Stimulated activated CD8-positive, alpha-beta memory T cell treated with anti-CD3 and anti-CD28 coated beads, Interleukin-7, amount 100 ng/mL, for 4 hours (primary cell): ENCODE data around the gene HES5.

Experiments used
- DNase-seq, 2 donors: peaks; one replicate each; pipeline ENCODE4 v3.0.0-alpha.2; 2020; ENCODE audit warnings: low read depth in 2 of 2

HES5 gene

GRCh38 chr1:2530513-2531361 is 674 bp upstream of the HES5 start:
- no peak for DNase-seq

GRCh38 chr1:2528966-2529783 is 888 bp downstream of the HES5 start:
- peak in 1 of 2 donors; percentile 50 for DNase-seq

GRCh38 chr1:2528611-2528965 is 1.5 kb downstream of the HES5 start:
- no peak for DNase-seq

GRCh38 chr1:2528016-2528415 is 2.0 kb downstream of the HES5 start:
- no peak for DNase-seq

- no peak for DNase-seq
These were observed 2.6 kb downstream of the HES5 start for GRCh38 chr1:2527556-2527860.

- DNase-seq, result peak in 1 of 2 donors; percentile 53
These were observed 3.1 kb downstream of the HES5 start for GRCh38 chr1:2526824-2527555.

GRCh38 chr1:2525920-2526823 is 3.9 kb downstream of the HES5 start, which contains the start of gene PANK4:
PANK4 (minus strand) TSS chr1:2526596; CDS start chr1:2526587, 9 bp downstream.
- DNase-seq, result peak; percentile 77 to 89

- no peak for DNase-seq
These were observed 4.5 kb downstream of the HES5 start for GRCh38 chr1:2525572-2525919.

- no peak for DNase-seq
These were observed 6.0 kb downstream of the HES5 start for GRCh38 chr1:2523891-2524609.

- no peak for DNase-seq
These were observed 6.7 kb downstream of the HES5 start for GRCh38 chr1:2523191-2523890.

- DNase-seq, result no peak
These were observed 7.8 kb downstream of the HES5 start for GRCh38 chr1:2522230-2522629.

GRCh38 chr1:2520806-2521205 is 9.3 kb downstream of the HES5 start:
- DNase-seq, result no peak

- no peak for DNase-seq
These were observed 9.9 kb downstream of the HES5 start for GRCh38 chr1:2520206-2520605.

- DNase-seq, result no peak
These were observed 10.3 kb downstream of the HES5 start for GRCh38 chr1:2519729-2520128.

GRCh38 chr1:2519029-2519685 is 10.9 kb downstream of the HES5 start:
- no peak for DNase-seq

- no peak for DNase-seq
These were observed 11.5 kb downstream of the HES5 start for GRCh38 chr1:2518528-2518927.

- no peak for DNase-seq
These were observed 12.1 kb downstream of the HES5 start for GRCh38 chr1:2517966-2518365.

GRCh38 chr1:2516946-2517345 is 13.1 kb downstream of the HES5 start:
- DNase-seq, result no peak

GRCh38 chr1:2516124-2516523 is 13.9 kb downstream of the HES5 start:
- DNase-seq, result no peak

GRCh38 chr1:2515763-2516080 is 14.3 kb downstream of the HES5 start:
- DNase-seq, result no peak
